HepG2 (cell line): ENCODE measurements around the gene SPDYE6. TPM values are rescaled to one million over a fixed set of nuclear protein-coding genes. Genes with fewer than 3 reads are reported as not detected.

ENCODE experiments used
- ATAC-seq: fragments of 200-7000 bp; cut with Tn5 transposase; 3 replicates; pipeline ENCODE4 v1.9.1; 2020; ENCODE audit warnings: mild to moderate bottlenecking, moderate library complexity
- BruUV-seq: library from RNA; stranded (reverse); fragments of 400-500 nt; replicated peaks from 2 replicates; lab custom pipeline; 2021; lab: Mats Ljungman, UMichigan
- CTCF ChIA-PET: fragments of 300-600 bp; formaldehyde crosslinking; extraction: SDS; loops from one replicate; lab custom pipeline; 2021; ENCODE audit warnings: low total read pairs, inconsistent platforms, low intra/inter-chr PET ratio; lab: Yijun Ruan, JAX
- POLR2A ChIA-PET: fragments of 350-600 bp; sonication (Branson Sonifier 250); formaldehyde crosslinking; loops from one replicate; lab custom pipeline; 2020; ENCODE audit warnings: antibody characterized with exemption, inconsistent platforms; lab: Yijun Ruan, JAX
- DNase-seq: peaks from one replicate; pipeline ENCODE4 v3.0.0-alpha.2; 2015; ENCODE audit warnings: low spot score
- FAIRE-seq: peaks from 3 replicates; lab custom pipeline; 2011; peaks lifted over from hg19 to GRCh38; lab: Jason Lieb, UNC
- H2AFZ ChIP-seq: one replicate; pipeline ENCODE4 v1.6.1; 2011; ENCODE audit warnings: low read length, inconsistent platforms
- H3K27ac ChIP-seq: fragments of 300-600 bp; 3 replicates; pipeline ENCODE4 v1.8.0; 2011; ENCODE audit warnings: mixed run types, mild to moderate bottlenecking, mixed read lengths, low read length, inconsistent platforms; ENCODE audit not compliant: insufficient read depth; ENCODE audit errors: extremely low read length
- H3K27me3 ChIP-seq, 2 experiments: fragments of 200-600 bp in 1 of 2; 2 replicates in 1 of 2; 3 replicates in 1 of 2; pipeline versions ENCODE4 v1.6.0 to v1.8.0; 2011; ENCODE audit warnings: low read length in 2 of 2, mild to moderate bottlenecking in 2 of 2, moderate library complexity in 2 of 2, inconsistent platforms in 1 of 2; ENCODE audit not compliant: insufficient read depth in 2 of 2, control insufficient read depth in 1 of 2
- H3K36me3 ChIP-seq, 2 experiments: fragments of 200-600 bp in 1 of 2; replicated peaks in 1 of 2; 2 replicates in 1 of 2; 3 replicates in 1 of 2; pipeline versions ENCODE4 v1.5.1 to v1.8.0; 2011; ENCODE audit warnings: low read length in 2 of 2, inconsistent platforms in 1 of 2; ENCODE audit not compliant: insufficient read depth in 2 of 2, control insufficient read depth in 1 of 2
- H3K4me1 ChIP-seq: 2 replicates; pipeline ENCODE4 v1.5.1; 2012; ENCODE audit warnings: low read length, inconsistent platforms; ENCODE audit not compliant: insufficient read depth
- H3K4me2 ChIP-seq: 2 replicates; pipeline ENCODE4 v1.6.0; 2011; ENCODE audit warnings: low read depth, low read length, inconsistent platforms
- H3K4me3 ChIP-seq, 3 experiments: fragments of 200-600 bp in 1 of 3; sonication (generic), shearing (Covaris generic) in 1 of 3; replicated peaks in 1 of 3; 2 replicates each; pipeline ENCODE4 v1.5.1; 2011 to 2016; ENCODE audit warnings: low read length in 3 of 3, inconsistent platforms in 2 of 3, low read depth in 2 of 3, mild to moderate bottlenecking in 2 of 3, control low read depth in 1 of 3, mixed read lengths in 1 of 3; ENCODE audit not compliant: insufficient read depth in 1 of 3
- H3K79me2 ChIP-seq: one replicate; pipeline ENCODE4 v1.6.1; 2011; ENCODE audit warnings: low read length, inconsistent platforms; ENCODE audit not compliant: insufficient read depth
- H3K9ac ChIP-seq: 2 replicates; pipeline ENCODE4 v1.6.0; 2011; ENCODE audit warnings: mild to moderate bottlenecking, low read depth, low read length, inconsistent platforms; ENCODE audit not compliant: insufficient read depth
- H3K9me3 ChIP-seq: 2 replicates; pipeline ENCODE4 v1.5.1; 2012; ENCODE audit warnings: mild to moderate bottlenecking, low read length
- H4K20me1 ChIP-seq: 2 replicates; pipeline ENCODE4 v1.6.0; 2011; ENCODE audit warnings: inconsistent platforms, mild to moderate bottlenecking, low read length, moderate library complexity; ENCODE audit not compliant: insufficient read depth
- FIP1L1 ChIP-seq: fragments of 200-400 bp; formaldehyde crosslinking; IDR thresholded peaks from 2 replicates; pipeline ENCODE4 v1.6.1; 2018; ENCODE audit warnings: low read depth, mild to moderate bottlenecking, low read length, moderate library complexity, borderline replicate concordance; ENCODE audit not compliant: insufficient read depth
- ONECUT2 ChIP-seq: sonication (generic); formaldehyde crosslinking; IDR thresholded peaks from 2 replicates; pipeline ENCODE4 v1.4.0; 2020; ENCODE audit warnings: missing genetic modification reagents
- REST ChIP-seq, 2 experiments: IDR thresholded peaks; 2 replicates each; pipeline ENCODE4 v1.6.1; 2011 to 2012; ENCODE audit warnings: low read length in 2 of 2, borderline replicate concordance in 1 of 2, low read depth in 1 of 2, mild to moderate bottlenecking in 1 of 2, moderate library complexity in 1 of 2
- RFX3 ChIP-seq: IDR thresholded peaks from 2 replicates; pipeline ENCODE4 v1.6.1; 2016; ENCODE audit warnings: missing biosample characterization, missing genetic modification reagents
- SRY ChIP-seq: sonication (generic); formaldehyde crosslinking; IDR thresholded peaks from 2 replicates; pipeline ENCODE4 v1.8.0; 2022; ENCODE audit warnings: mild to moderate bottlenecking, missing genetic modification reagents
- ZFP90 ChIP-seq: sonication (generic); formaldehyde crosslinking; IDR thresholded peaks from 2 replicates; pipeline ENCODE4 v1.8.0; 2022; ENCODE audit warnings: missing genetic modification reagents, mild to moderate bottlenecking, inconsistent platforms, borderline replicate concordance
- ZNF543 ChIP-seq: sonication (generic); formaldehyde crosslinking; IDR thresholded peaks from 2 replicates; pipeline ENCODE4 v1.4.0; 2020; ENCODE audit warnings: mild to moderate bottlenecking, missing genetic modification reagents
- ZNF562 ChIP-seq: sonication (generic); formaldehyde crosslinking; IDR thresholded peaks from 2 replicates; pipeline ENCODE4 v1.8.0; 2022; ENCODE audit warnings: missing genetic modification reagents, borderline replicate concordance
- ZXDC ChIP-seq: sonication (generic); formaldehyde crosslinking; IDR thresholded peaks from 2 replicates; pipeline ENCODE4 v1.5.0; 2020; ENCODE audit warnings: mild to moderate bottlenecking, missing genetic modification reagents
- WGBS: methylation state at CpG from one replicate; pipeline ENCODE4 v1.1.6; 2017; ENCODE audit warnings: low lambda C conversion rate; 5-methylcytosine and 5-hydroxymethylcytosine counted together
- in situ Hi-C: cut with HindIII; loops from 2 replicates; pipeline ENCODE4 v1.10.0; 2017; ENCODE audit warnings: low pct_unique_long_range_greater_than_20kb; ENCODE audit not compliant: extremely low pct_ligation_motif_present
- intact Hi-C: fragments of 100-400 bp; cut with micrococcal nuclease; formaldehyde crosslinking; loops from one replicate; pipeline ENCODE4 v1.10.0; 2022; ENCODE audit not compliant: unreplicated experiment
- polyA plus RNA-seq, 8 experiments: library from polyadenylated mRNA; depleted of rRNA in 3 of 8; stranded (reverse) in 7 of 8; unstranded in 1 of 8; fragments of >200 nt; fragmentation: Illumina TruSeq in 4 of 8; extraction: Trizol in 4 of 8; gene quantifications; 2 replicates each; pipeline versions ENCODE4 v1.2.1 to v1.2.3, GENCODE V29; 2011 to 2016; ENCODE audit warnings: low read depth in 4 of 8, missing spikeins in 1 of 8, mixed read lengths in 1 of 8; ENCODE audit not compliant: insufficient read depth in 1 of 8
- total RNA-seq, 5 experiments: library from RNA; depleted of rRNA; stranded (reverse); fragments of >200 nt; fragmentation: Illumina TruSeq; extraction: Trizol; gene quantifications; 2 replicates each; pipeline ENCODE4 v1.2.3, GENCODE V29; 2016; ENCODE audit warnings: low read depth in 1 of 5

The SPDYE6 gene
- total and polyA plus RNA-seq, 2 of the 13 experiments (the other 11 are each of a cell fraction or from before 2014, with no cell fraction given) = 0.07 TPM; not detected in 1

GRCh38 chr7:102300643-102301221 lies 55.5 kb downstream of the SPDYE6 start:
- Histone ChIP-seq H3K27me3 (peaks cover 0 to 11% of the 10 kb centered on the region in 2 experiments; a peak in 1 of 5 replicates), H3K9ac (no peak overlapping the region), H3K4me3 (no peak overlapping the region), H3K27ac (no peak overlapping the region), H3K4me2 (no peak overlapping the region), H3K4me1 (peaks cover 7% of the 10 kb centered on the region), H3K9me3 (no peaks in the 10 kb centered on the region), H2AFZ (no peak overlapping the region), H3K79me2 (no peaks in the 10 kb centered on the region), H3K36me3 (no peaks in the 10 kb centered on the region), H4K20me1 (no peaks in the 10 kb centered on the region)
- DNase-seq (no peak), ATAC-seq (no peak), FAIRE-seq (no peak)
- POLR2A ChIA-PET = no interaction called here
- CTCF ChIA-PET = no interaction called here
- intact Hi-C loops = no loop called here
- BruUV-seq = no TSS peak
- no peak for TF ChIP-seq ZNF562 (CRISPR knock-in tag)
- TF ChIP-seq REST (IDR thresholded peaks at IDR 0.05; ENCODE audit: borderline replicate concordance in 1 of 2, low read depth in 1 of 2, low read length in 2 of 2) = no peak
- no peak for TF ChIP-seq ZNF543
- no peak for TF ChIP-seq ZFP90 (CRISPR knock-in tag)
- no peak for TF ChIP-seq ZXDC (CRISPR knock-in tag)
- TF ChIP-seq ONECUT2 (CRISPR knock-in tag) = no peak
- TF ChIP-seq SRY (CRISPR knock-in tag) = no peak
- TF ChIP-seq RFX3 (CRISPR knock-in tag) = no peak
- TF ChIP-seq FIP1L1 = no peak
- in situ Hi-C loops = no loop called here
- WGBS = 94% methylated on average over 52 of the region's 84 CpGs
